ENCODE measurements around the gene GGT1. TPM values are rescaled to one million over a fixed set of nuclear protein-coding genes. Genes with fewer than 3 reads are reported as not detected.
A peak's percentile ranks its signal among the peaks of the same experiment; 100 is the strongest.
"Not testable (repeated sequence)": the region's sequence is repeated elsewhere in the genome, so short reads cannot be mapped to it uniquely, and the experiment has no call there.

The GGT1 gene
- total RNA-seq, 1 experiment from 2014 or later = 9.4 TPM

DNA sequence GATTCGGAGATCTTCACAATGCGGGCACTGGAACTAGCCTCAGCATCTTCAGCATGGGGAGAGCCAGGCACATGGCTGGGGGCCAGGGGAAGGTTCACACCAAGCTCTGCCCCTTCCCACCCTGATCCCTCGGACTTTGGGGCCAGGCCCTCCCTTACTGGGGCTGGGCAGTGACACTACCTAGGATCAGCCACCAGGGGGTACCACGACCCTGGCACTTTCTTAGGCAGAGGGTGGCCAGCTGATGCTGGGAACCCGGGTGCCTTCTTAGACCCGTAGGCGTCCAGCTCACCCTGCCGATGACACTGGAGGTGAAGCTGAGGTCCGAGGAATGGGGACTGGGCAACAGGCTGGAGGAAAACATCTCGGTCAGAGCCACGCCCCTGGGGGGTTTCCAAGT, 26.1 kb downstream of the GGT1 start:
- H3K9me3 Mint-ChIP-seq (ENCODE audit: unreplicated experiment); H3K9me3 ChIP-seq; H3K4me3 ChIP-seq (ENCODE audit: low read depth, low read length); H3K27me3 Mint-ChIP-seq (ENCODE audit: insufficient read depth, unreplicated experiment); BruUV-seq (replicated peaks); CTCF ChIA-PET; intact Hi-C loops (cut with micrococcal nuclease; ENCODE audit: unreplicated experiment); H3K27me3 ChIP-seq (replicated peaks; ENCODE audit: control insufficient read depth, insufficient read depth, low read length); H3K27ac Mint-ChIP-seq (ENCODE audit: unreplicated experiment); H3K36me3 Mint-ChIP-seq (ENCODE audit: insufficient read depth, unreplicated experiment); H3K36me3 ChIP-seq (ENCODE audit: control insufficient read depth, insufficient read depth, low read length); POLR2A ChIA-PET; H3K4me3 Mint-ChIP-seq (ENCODE audit: unreplicated experiment): not testable (repeated sequence)
- peaks cover 18% of the 10 kb centered on the region for H3K4me1 Mint-ChIP-seq (ENCODE audit: low read depth, unreplicated experiment)
- peak in 1 of 2 experiments; percentile 41 for DNase-seq
- TF ChIP-seq, protein P1, sequence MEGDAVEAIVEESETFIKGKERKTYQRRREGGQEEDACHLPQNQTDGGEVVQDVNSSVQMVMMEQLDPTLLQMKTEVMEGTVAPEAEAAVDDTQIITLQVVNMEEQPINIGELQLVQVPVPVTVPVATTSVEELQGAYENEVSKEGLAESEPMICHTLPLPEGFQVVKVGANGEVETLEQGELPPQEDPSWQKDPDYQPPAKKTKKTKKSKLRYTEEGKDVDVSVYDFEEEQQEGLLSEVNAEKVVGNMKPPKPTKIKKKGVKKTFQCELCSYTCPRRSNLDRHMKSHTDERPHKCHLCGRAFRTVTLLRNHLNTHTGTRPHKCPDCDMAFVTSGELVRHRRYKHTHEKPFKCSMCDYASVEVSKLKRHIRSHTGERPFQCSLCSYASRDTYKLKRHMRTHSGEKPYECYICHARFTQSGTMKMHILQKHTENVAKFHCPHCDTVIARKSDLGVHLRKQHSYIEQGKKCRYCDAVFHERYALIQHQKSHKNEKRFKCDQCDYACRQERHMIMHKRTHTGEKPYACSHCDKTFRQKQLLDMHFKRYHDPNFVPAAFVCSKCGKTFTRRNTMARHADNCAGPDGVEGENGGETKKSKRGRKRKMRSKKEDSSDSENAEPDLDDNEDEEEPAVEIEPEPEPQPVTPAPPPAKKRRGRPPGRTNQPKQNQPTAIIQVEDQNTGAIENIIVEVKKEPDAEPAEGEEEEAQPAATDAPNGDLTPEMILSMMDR (IDR thresholded peaks at IDR 0.05; ENCODE audit: insufficient read depth in 1 of 2, low read depth in 1 of 2, low read length in 1 of 2, severe bottlenecking in 1 of 2, unreplicated experiment in 1 of 2) = peak; percentile 10 to 27
- H3K4me1 ChIP-seq = peaks cover 22% of the 10 kb centered on the region

DNA sequence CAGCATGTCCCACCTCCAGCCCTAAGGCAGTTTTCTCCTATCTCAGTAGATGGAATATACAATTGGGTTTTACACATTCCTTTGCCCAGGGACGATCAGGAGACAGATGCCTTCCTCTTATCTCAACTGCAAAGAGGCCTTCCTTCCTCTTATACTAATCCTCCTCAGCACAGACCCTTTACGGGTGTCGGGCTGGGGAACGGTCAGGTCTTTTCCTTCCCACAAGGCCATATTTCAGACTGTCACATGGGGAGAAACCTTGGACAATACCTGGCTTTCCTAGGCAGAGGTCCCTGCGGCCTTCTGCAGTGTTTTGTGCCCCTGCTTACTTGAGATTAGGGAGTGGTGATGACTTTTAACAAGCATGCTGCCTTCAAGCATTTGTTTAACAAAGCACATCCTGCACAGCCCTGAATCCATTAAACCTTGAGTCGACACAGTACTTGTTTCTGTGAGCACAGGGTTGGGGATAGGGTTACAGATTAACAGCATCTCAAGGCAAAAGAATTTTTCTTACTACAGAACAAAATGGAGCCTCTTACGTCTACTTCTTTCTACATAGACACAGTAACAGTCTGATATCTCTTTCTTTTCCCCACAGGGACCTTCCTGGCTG, 27.9 kb downstream of the GGT1 start:
- H3K36me3 ChIP-seq (ENCODE audit: control insufficient read depth, insufficient read depth, low read length); POLR2A ChIA-PET; H3K9me3 Mint-ChIP-seq (ENCODE audit: unreplicated experiment); H3K27me3 ChIP-seq (replicated peaks; ENCODE audit: control insufficient read depth, insufficient read depth, low read length); H3K27me3 Mint-ChIP-seq (ENCODE audit: insufficient read depth, unreplicated experiment); H3K9me3 ChIP-seq; CTCF ChIA-PET; H3K36me3 Mint-ChIP-seq (ENCODE audit: insufficient read depth, unreplicated experiment); H3K4me3 ChIP-seq (ENCODE audit: low read depth, low read length): not testable (repeated sequence)
- Mint-ChIP-seq H3K4me1 (ENCODE audit: low read depth, unreplicated experiment) (peaks cover 18% of the 10 kb centered on the region), H3K27ac (ENCODE audit: unreplicated experiment) (peak overlapping the region; percentile 82), H3K4me3 (ENCODE audit: unreplicated experiment) (peak overlapping the region; percentile 13)
- TSS peak; percentile 57 for BruUV-seq (replicated peaks)
- intact Hi-C loops (cut with micrococcal nuclease; ENCODE audit: unreplicated experiment) = loop anchor here (10.0 kb wide), 1 partner anchor 124 kb away; no protein-coding TSS in a partner anchor
- H3K4me1 ChIP-seq = peaks cover 22% of the 10 kb centered on the region
- peak; percentile 50 to 62 for DNase-seq

DNA sequence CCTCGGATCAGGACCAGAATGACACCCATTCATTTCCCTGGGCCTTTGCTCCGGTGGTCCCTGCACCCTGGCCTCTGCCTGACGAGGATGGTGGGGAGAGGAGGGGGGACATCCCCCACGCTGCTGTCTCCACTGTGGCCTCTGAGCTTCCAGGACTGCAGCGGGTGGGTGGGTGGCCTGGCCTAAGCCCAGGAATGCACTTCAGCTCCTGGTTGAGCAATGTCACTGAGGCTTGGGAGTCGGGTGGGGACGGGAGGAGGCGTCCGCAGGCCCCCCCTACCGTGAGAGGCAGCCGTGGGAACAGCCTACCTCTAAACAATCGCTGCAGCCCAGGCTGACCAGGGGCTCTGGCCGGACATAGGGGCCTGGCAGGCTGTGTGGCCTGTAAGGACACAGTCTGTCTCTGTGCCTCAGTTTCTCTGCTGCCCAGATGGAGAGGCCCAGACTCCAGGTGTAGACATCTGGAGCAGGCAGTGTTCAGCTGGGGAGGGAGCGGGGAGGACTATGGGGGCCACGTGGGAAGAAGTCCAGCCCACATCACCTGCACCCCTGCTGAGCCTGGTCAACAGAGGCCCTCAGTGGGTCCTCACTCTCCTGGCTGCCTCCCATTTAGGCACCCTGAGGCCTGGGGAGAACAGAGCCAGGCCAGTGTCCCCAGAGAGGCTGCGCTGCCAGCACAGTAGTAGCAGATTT, 28.6 kb downstream of the GGT1 start:
- H3K9me3 ChIP-seq; H3K36me3 ChIP-seq (ENCODE audit: control insufficient read depth, insufficient read depth, low read length); POLR2A ChIA-PET; H3K27me3 ChIP-seq (replicated peaks; ENCODE audit: control insufficient read depth, insufficient read depth, low read length); H3K36me3 Mint-ChIP-seq (ENCODE audit: insufficient read depth, unreplicated experiment); CTCF ChIA-PET; H3K4me3 ChIP-seq (ENCODE audit: low read depth, low read length); H3K27me3 Mint-ChIP-seq (ENCODE audit: insufficient read depth, unreplicated experiment); BruUV-seq (replicated peaks); H3K9me3 Mint-ChIP-seq (ENCODE audit: unreplicated experiment): not testable (repeated sequence)
- Mint-ChIP-seq H3K4me1 (ENCODE audit: low read depth, unreplicated experiment) (peaks cover 18% of the 10 kb centered on the region), H3K4me3 (ENCODE audit: unreplicated experiment) (peak overlapping the region; percentile 13), H3K27ac (ENCODE audit: unreplicated experiment) (peak overlapping the region; percentile 82)
- peaks cover 22% of the 10 kb centered on the region for H3K4me1 ChIP-seq
- intact Hi-C loops (cut with micrococcal nuclease; ENCODE audit: unreplicated experiment) = loop anchor here (10.0 kb wide), 1 partner anchor 123 kb away; no protein-coding TSS in a partner anchor
- DNase-seq = peak; percentile 32 to 52

DNA sequence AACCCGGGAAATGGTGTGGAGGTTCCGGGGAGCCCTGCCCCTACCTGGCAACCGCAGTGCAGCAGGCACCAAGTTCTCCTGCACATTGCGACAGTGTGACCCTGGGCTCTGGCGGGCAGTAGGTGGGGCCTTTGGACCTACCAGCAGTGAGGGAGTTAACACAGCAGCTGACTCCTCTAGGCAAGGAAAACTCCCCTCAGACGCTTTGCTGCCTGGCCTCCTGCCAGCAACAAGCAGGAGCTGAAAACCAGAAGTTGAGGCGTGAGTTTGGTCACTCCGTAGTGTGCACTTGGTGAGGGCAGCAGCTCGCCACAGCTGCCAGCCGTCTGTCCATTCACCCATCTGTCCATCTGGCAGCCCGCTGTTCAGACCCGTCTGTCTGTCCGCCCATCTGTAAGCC, 29.6 kb downstream of the GGT1 start:
- H3K27me3 ChIP-seq (replicated peaks; ENCODE audit: control insufficient read depth, insufficient read depth, low read length); H3K36me3 Mint-ChIP-seq (ENCODE audit: insufficient read depth, unreplicated experiment); H3K4me3 ChIP-seq (ENCODE audit: low read depth, low read length); H3K27me3 Mint-ChIP-seq (ENCODE audit: insufficient read depth, unreplicated experiment); BruUV-seq (replicated peaks); H3K27ac Mint-ChIP-seq (ENCODE audit: unreplicated experiment); CTCF ChIA-PET; DNase-seq; H3K9me3 Mint-ChIP-seq (ENCODE audit: unreplicated experiment); H3K4me3 Mint-ChIP-seq (ENCODE audit: unreplicated experiment); H3K9me3 ChIP-seq; POLR2A ChIA-PET; H3K36me3 ChIP-seq (ENCODE audit: control insufficient read depth, insufficient read depth, low read length): not testable (repeated sequence)
- H3K4me1 ChIP-seq = peaks cover 22% of the 10 kb centered on the region
- intact Hi-C loops (cut with micrococcal nuclease; ENCODE audit: unreplicated experiment) = loop anchor here (10.0 kb wide), 1 partner anchor 122 kb away; no protein-coding TSS in a partner anchor
- peaks cover 18% of the 10 kb centered on the region for H3K4me1 Mint-ChIP-seq (ENCODE audit: low read depth, unreplicated experiment)

DNA sequence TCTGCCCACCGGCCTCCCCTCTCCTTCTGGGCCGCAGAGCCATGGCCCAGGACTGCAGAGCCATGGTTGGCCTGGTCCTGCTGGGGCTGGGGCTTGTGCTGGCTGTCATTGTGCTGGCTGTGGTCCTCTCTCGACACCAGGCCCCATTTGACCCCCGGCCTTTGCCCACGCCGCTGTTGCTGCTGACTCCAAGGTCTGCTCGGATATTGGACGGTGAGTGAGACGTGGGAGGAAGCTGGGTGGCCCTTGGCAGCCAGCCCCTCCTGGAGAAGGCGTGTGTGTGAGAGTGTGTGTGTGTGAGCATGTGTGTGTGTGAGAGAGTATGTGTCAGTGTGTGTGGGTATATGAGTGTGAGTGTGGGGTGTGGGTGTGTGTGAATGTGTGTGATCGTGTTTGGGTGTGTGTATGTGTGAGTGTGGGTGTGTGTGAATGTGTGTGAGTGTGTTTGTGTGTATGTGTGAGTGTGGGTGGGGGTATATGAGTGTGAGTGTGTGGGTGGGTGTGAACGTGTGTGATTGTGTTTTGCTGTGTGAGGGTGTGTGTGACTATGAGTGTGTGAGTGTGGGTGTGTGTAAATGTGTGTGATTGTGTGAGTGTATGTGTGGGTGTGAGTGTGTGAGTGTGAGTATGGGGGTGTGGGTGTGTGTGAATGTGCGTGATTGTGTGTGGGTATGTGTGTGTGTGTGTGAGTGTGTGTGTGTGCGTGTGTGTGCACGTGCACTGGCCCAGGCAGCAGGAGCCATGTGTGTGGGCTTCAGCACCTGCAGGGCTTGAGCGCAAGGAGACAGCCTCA, 30.4 kb downstream of the GGT1 start:
- intact Hi-C loops (cut with micrococcal nuclease; ENCODE audit: unreplicated experiment) = loop anchor here (10.0 kb wide), 1 partner anchor 121 kb away; no protein-coding TSS in a partner anchor
- DNase-seq; H3K27me3 ChIP-seq (replicated peaks; ENCODE audit: control insufficient read depth, insufficient read depth, low read length); CTCF ChIA-PET; H3K36me3 ChIP-seq (ENCODE audit: control insufficient read depth, insufficient read depth, low read length); POLR2A ChIA-PET; H3K9me3 Mint-ChIP-seq (ENCODE audit: unreplicated experiment); H3K4me3 Mint-ChIP-seq (ENCODE audit: unreplicated experiment); H3K4me3 ChIP-seq (ENCODE audit: low read depth, low read length); BruUV-seq (replicated peaks); H3K36me3 Mint-ChIP-seq (ENCODE audit: insufficient read depth, unreplicated experiment); H3K9me3 ChIP-seq; H3K27me3 Mint-ChIP-seq (ENCODE audit: insufficient read depth, unreplicated experiment): not testable (repeated sequence)
- peaks cover 18% of the 10 kb centered on the region for H3K4me1 Mint-ChIP-seq (ENCODE audit: low read depth, unreplicated experiment)
- H3K27ac Mint-ChIP-seq (ENCODE audit: unreplicated experiment) = peak overlapping the region; percentile 4
- peaks cover 22% of the 10 kb centered on the region for H3K4me1 ChIP-seq

DNA sequence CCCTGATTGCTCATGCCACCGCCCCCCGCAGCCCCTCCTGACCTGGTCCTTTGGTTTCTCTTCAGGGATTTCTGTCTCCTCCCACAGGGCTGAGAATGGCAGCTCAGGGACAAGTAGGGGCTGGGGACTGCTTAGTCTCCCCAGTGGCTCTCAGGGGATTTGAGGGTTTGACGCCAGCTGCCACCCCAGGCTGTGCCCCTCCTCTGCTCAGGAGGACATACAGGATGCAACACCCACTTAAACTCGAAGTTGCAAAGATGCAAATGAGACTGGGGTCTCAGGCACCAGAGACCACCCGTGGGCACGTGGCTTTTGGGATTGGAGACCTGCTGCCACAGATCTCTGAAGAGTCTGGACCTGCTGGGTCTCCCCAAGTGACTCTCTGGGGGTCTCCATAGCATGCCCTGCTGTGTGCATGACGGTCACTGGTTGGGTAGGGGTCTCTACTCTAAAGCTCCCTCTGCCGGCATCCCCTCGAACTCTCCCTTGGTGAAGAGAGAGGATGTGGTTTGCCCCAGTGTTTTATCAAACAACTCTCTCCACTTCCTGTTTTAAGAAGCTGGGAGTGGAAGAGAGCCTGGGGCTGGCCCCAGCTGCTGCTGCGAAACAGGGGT, 31.9 kb downstream of the GGT1 start:
- H3K36me3 ChIP-seq (ENCODE audit: control insufficient read depth, insufficient read depth, low read length); H3K9me3 ChIP-seq; H3K4me3 Mint-ChIP-seq (ENCODE audit: unreplicated experiment); DNase-seq; H3K27ac Mint-ChIP-seq (ENCODE audit: unreplicated experiment); BruUV-seq (replicated peaks); H3K4me3 ChIP-seq (ENCODE audit: low read depth, low read length); POLR2A ChIA-PET; CTCF ChIA-PET; H3K36me3 Mint-ChIP-seq (ENCODE audit: insufficient read depth, unreplicated experiment); H3K27me3 Mint-ChIP-seq (ENCODE audit: insufficient read depth, unreplicated experiment); H3K9me3 Mint-ChIP-seq (ENCODE audit: unreplicated experiment); H3K27me3 ChIP-seq (replicated peaks; ENCODE audit: control insufficient read depth, insufficient read depth, low read length): not testable (repeated sequence)
- intact Hi-C loops (cut with micrococcal nuclease; ENCODE audit: unreplicated experiment) = loop anchor here (10.0 kb wide), 1 partner anchor 120 kb away; no protein-coding TSS in a partner anchor
- H3K4me1 ChIP-seq = peaks cover 22% of the 10 kb centered on the region
- peaks cover 18% of the 10 kb centered on the region for H3K4me1 Mint-ChIP-seq (ENCODE audit: low read depth, unreplicated experiment)
